PC-3 (cell line): ENCODE measurements around the gene OTX2. TPM values are rescaled to one million over a fixed set of nuclear protein-coding genes. Genes with fewer than 3 reads are reported as not detected.

Source experiments
- ATAC-seq: fragments of 200-7000 bp; cut with Tn5 transposase; 2 replicates; pipeline ENCODE4 v1.9.1; 2020; ENCODE audit warnings: mild to moderate bottlenecking, moderate library complexity
- BruUV-seq: library from RNA; stranded (reverse); fragments of 400-500 nt; replicated peaks from 2 replicates; lab custom pipeline; 2021; lab: Mats Ljungman, UMichigan
- CTCF ChIA-PET: fragments of 300-600 bp; sonication (Branson Sonifier 250); formaldehyde crosslinking; loops from one replicate; lab custom pipeline; 2022; ENCODE audit warnings: antibody characterized with exemption; lab: Charles Lee
- POLR2A ChIA-PET: fragments of 300-600 bp; sonication (Branson Sonifier 250); formaldehyde crosslinking; loops from one replicate; lab custom pipeline; 2022; ENCODE audit warnings: antibody characterized with exemption; ENCODE audit not compliant: unreplicated experiment; lab: Charles Lee
- DNase-seq: peaks from one replicate; pipeline ENCODE4 v3.0.0-alpha.2; 2015
- H2AFZ ChIP-seq: fragments of 300-600 bp; sonication (generic); 2 replicates; pipeline ENCODE4 v1.6.0; 2016; ENCODE audit warnings: antibody characterized with exemption, low read length
- H3F3A ChIP-seq: fragments of 300-600 bp; sonication (generic); one replicate; pipeline ENCODE4 v1.6.0; 2017; ENCODE audit warnings: antibody characterized with exemption, low read length, control low read depth, mild to moderate bottlenecking; ENCODE audit not compliant: unreplicated experiment
- H3K27ac ChIP-seq: fragments of 300-600 bp; sonication (generic); 2 replicates; pipeline ENCODE4 v1.5.1; 2016; ENCODE audit warnings: mild to moderate bottlenecking, low read length
- H3K27me3 ChIP-seq: fragments of 300-600 bp; sonication (generic); 2 replicates; pipeline ENCODE4 v1.6.1; 2016; ENCODE audit warnings: low read length, mixed read lengths
- H3K36me3 ChIP-seq: fragments of 300-600 bp; sonication (generic); 2 replicates; pipeline ENCODE4 v1.6.1; 2016; ENCODE audit warnings: low read depth, mixed run types, low read length, mixed read lengths
- H3K4me1 ChIP-seq: fragments of 300-600 bp; sonication (generic); 2 replicates; pipeline ENCODE4 v1.5.1; 2016; ENCODE audit warnings: low read length; ENCODE audit not compliant: insufficient read depth
- H3K4me2 ChIP-seq: fragments of 300-600 bp; sonication (generic); 2 replicates; pipeline ENCODE4 v1.6.0; 2016; ENCODE audit warnings: low read length
- H3K4me3 ChIP-seq: fragments of 300-600 bp; sonication (generic); 2 replicates; pipeline ENCODE4 v1.5.1; 2016; ENCODE audit warnings: mild to moderate bottlenecking, low read length, mixed read lengths
- H3K79me2 ChIP-seq: fragments of 300-600 bp; sonication (generic); 2 replicates; pipeline ENCODE4 v1.6.1; 2017; ENCODE audit warnings: low read length, mixed read lengths
- H3K9ac ChIP-seq: fragments of 300-600 bp; sonication (generic); 2 replicates; pipeline ENCODE4 v1.6.0; 2016; ENCODE audit warnings: mild to moderate bottlenecking, low read length
- H3K9me2 ChIP-seq: fragments of 300-600 bp; sonication (generic); replicated peaks from 2 replicates; pipeline ENCODE4 v1.6.1; 2016; ENCODE audit warnings: mixed run types, low read length, mixed read lengths
- H3K9me3 ChIP-seq: fragments of 300-600 bp; sonication (generic); 2 replicates; pipeline ENCODE4 v1.6.1; 2016; ENCODE audit warnings: low read length, mixed read lengths
- H4K20me1 ChIP-seq: fragments of 300-600 bp; sonication (generic); 2 replicates; pipeline ENCODE4 v1.6.1; 2016; ENCODE audit warnings: low read length, mixed read lengths
- CTCF ChIP-seq: fragments of 300-600 bp; sonication (generic); conservative IDR thresholded peaks from 2 replicates; pipeline ENCODE4 v1.5.1; 2017; ENCODE audit warnings: antibody characterized with exemption, low read depth, mild to moderate bottlenecking, low read length
- EZH2 ChIP-seq: fragments of 300-600 bp; sonication (generic); IDR thresholded peaks from one replicate; pipeline ENCODE4 v1.6.1; 2017; ENCODE audit warnings: antibody characterized with exemption, mild to moderate bottlenecking, low read length; ENCODE audit not compliant: unreplicated experiment
- EZH2phosphoT487 ChIP-seq: fragments of 300-600 bp; sonication (generic); IDR thresholded peaks from 2 replicates; pipeline ENCODE4 v1.6.1; 2018; ENCODE audit warnings: mild to moderate bottlenecking, antibody characterized with exemption, low read length, borderline replicate concordance
- intact Hi-C: fragments of 100-400 bp; cut with micrococcal nuclease; formaldehyde crosslinking; loops from 2 replicates; pipeline ENCODE4 v1.9.0; 2023
- total RNA-seq: library from RNA; depleted of rRNA; stranded (reverse); fragments of >200 nt; gene quantifications from 2 replicates; pipeline ENCODE4 v1.2.3, GENCODE V29; 2014

OTX2 gene
- total RNA-seq, 1 experiment from 2014 or later, result not detected

DNA sequence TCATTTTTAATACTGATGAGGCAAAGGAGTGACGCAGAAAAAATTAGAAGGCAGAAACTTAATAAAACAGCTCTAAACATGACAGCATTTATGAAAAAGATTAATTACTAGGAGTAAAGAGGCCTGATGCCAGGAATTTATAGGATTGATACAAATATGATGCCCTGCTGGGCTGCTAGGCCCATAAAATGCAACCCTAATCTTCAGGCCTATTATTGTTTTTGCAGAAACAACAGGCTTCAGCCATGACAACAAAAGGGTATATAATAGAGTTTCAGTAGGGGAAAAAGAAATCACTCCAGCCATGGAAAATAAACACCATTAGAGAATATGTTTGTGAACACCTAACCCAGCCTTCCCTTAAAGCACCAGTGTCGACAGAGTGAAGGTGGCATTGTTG is 50.6 kb downstream of the OTX2 start:
- DNase-seq (no peak), ATAC-seq (no peak)
- Histone ChIP-seq H3F3A (no peaks in the 10 kb centered on the region), H3K27me3 (peaks cover 76% of the 10 kb centered on the region), H3K36me3 (no peaks in the 10 kb centered on the region), H3K4me1 (no peaks in the 10 kb centered on the region), H3K27ac (no peak overlapping the region), H3K4me2 (no peak overlapping the region), H3K9me3 (no peaks in the 10 kb centered on the region), H3K79me2 (no peaks in the 10 kb centered on the region), H2AFZ (no peak overlapping the region), H3K9me2 (no peaks in the 10 kb centered on the region), H3K9ac (no peak overlapping the region), H4K20me1 (no peaks in the 10 kb centered on the region), H3K4me3 (no peak overlapping the region)
- no TSS peak for BruUV-seq
- ChIA-PET CTCF (no interaction called here), POLR2A (no interaction called here)
- intact Hi-C loops, result no loop called here
- TF ChIP-seq EZH2phosphoT487 (no peak), CTCF (no peak), EZH2 (no peak)

DNA sequence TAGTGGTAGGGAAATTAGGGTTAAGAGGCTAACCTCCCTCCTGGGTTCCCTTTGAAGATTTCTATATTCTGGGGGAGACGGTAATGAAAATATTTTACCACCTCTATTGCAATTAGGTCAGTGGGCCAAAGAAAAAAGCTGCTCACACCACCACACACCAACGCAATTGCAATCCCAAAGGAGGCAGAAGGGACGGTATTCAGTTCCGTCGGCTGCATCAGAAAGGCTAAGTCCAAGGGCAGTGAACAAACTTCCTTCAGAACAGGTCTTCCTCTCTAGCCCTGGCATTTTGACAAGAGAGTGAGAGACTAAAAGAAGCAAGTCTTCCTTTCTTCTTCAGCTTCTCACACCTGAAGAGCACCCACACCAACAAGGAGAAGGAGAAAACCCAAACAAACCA is 51.2 kb downstream of the OTX2 start:
- H3K4me1 ChIP-seq, result no peaks in the 10 kb centered on the region
- H3K4me3 ChIP-seq, result no peak overlapping the region
- no peak for TF ChIP-seq EZH2
- no peak for TF ChIP-seq CTCF
- no peak for TF ChIP-seq EZH2phosphoT487
- no peak for DNase-seq
- no peak overlapping the region for H3K27ac ChIP-seq
- ATAC-seq, result no peak
- peaks cover 76% of the 10 kb centered on the region for H3K27me3 ChIP-seq
- H2AFZ ChIP-seq, result no peak overlapping the region
- H3F3A ChIP-seq, result no peaks in the 10 kb centered on the region
- H3K9me2 ChIP-seq, result no peaks in the 10 kb centered on the region
- intact Hi-C loops, result no loop called here
- H4K20me1 ChIP-seq, result no peaks in the 10 kb centered on the region
- CTCF ChIA-PET, result no interaction called here
- no peaks in the 10 kb centered on the region for H3K79me2 ChIP-seq
- BruUV-seq, result no TSS peak
- no peak overlapping the region for H3K4me2 ChIP-seq
- H3K9ac ChIP-seq, result no peak overlapping the region
- POLR2A ChIA-PET, result no interaction called here
- H3K9me3 ChIP-seq, result no peaks in the 10 kb centered on the region
- H3K36me3 ChIP-seq, result no peaks in the 10 kb centered on the region

GRCh38 chr14:56754921-56755320 is 55.4 kb downstream of the OTX2 start:
- ChIA-PET POLR2A (no interaction called here), CTCF (no interaction called here)
- no peaks in the 10 kb centered on the region for H3K79me2 ChIP-seq
- peaks cover 76% of the 10 kb centered on the region for H3K27me3 ChIP-seq
- H3K4me3 ChIP-seq, result no peak overlapping the region
- H3F3A ChIP-seq, result no peaks in the 10 kb centered on the region
- no peak overlapping the region for H3K27ac ChIP-seq
- no peak overlapping the region for H3K9ac ChIP-seq
- no peaks in the 10 kb centered on the region for H3K36me3 ChIP-seq
- no peaks in the 10 kb centered on the region for H4K20me1 ChIP-seq
- no peaks in the 10 kb centered on the region for H3K9me3 ChIP-seq
- ATAC-seq, result no peak
- DNase-seq, result no peak
- TF ChIP-seq EZH2phosphoT487 (no peak), EZH2 (no peak), CTCF (no peak)
- H2AFZ ChIP-seq, result no peak overlapping the region
- no peaks in the 10 kb centered on the region for H3K4me1 ChIP-seq
- BruUV-seq, result no TSS peak
- H3K4me2 ChIP-seq, result no peak overlapping the region
- no peaks in the 10 kb centered on the region for H3K9me2 ChIP-seq
- intact Hi-C loops, result no loop called here
